Left renal cortex interstitium (tissue), 4 donors: ENCODE results near the gene ZNF423. TPM values are rescaled to one million over a fixed set of nuclear protein-coding genes. Genes with fewer than 3 reads are reported as not detected.

Source experiments
- DNase-seq, 4 donors: peaks; one replicate each; pipeline ENCODE4 v3.0.0-alpha.2; 2013; ENCODE audit warnings: low read depth in 4 of 4, low spot score in 2 of 4, missing footprints in 1 of 4
- polyA plus RNA-seq, 4 donors: library from polyadenylated mRNA; unstranded; fragments of 120-200 nt; gene quantifications; one replicate each; pipeline ENCODE4 v1.2.1, GENCODE V29; 2013; ENCODE audit not compliant: insufficient read length in 4 of 4

ZNF423 gene
- polyA plus RNA-seq, 4 donors, result 24.0 to 32.5 (median 28.8) TPM

GRCh38 chr16:49737541-49737940 is 118.4 kb downstream of the ZNF423 start:
- no peak for DNase-seq

GRCh38 chr16:49734331-49734730 is 121.6 kb downstream of the ZNF423 start:
- DNase-seq, result no peak

GRCh38 chr16:49733313-49734009 is 122.5 kb downstream of the ZNF423 start:
- DNase-seq, result peak in 2 of 4 donors; percentile 65 to 79

GRCh38 chr16:49731911-49732310 is 124.0 kb downstream of the ZNF423 start:
- DNase-seq, result no peak

- no peak for DNase-seq
Observed at GRCh38 chr16:49730772-49731171, 125.1 kb downstream of the ZNF423 start.

GRCh38 chr16:49727611-49728010 is 128.3 kb downstream of the ZNF423 start:
- no peak for DNase-seq

- DNase-seq, result no peak
Observed at GRCh38 chr16:49726155-49726554, 129.8 kb downstream of the ZNF423 start.

- DNase-seq, result no peak
Observed at GRCh38 chr16:49725651-49726050, 130.3 kb downstream of the ZNF423 start.

GRCh38 chr16:49724774-49725173 is 131.1 kb downstream of the ZNF423 start:
- no peak for DNase-seq

GRCh38 chr16:49723310-49723709 is 132.6 kb downstream of the ZNF423 start:
- DNase-seq, result no peak

- no peak for DNase-seq
Observed at GRCh38 chr16:49720225-49720624, 135.7 kb downstream of the ZNF423 start.

GRCh38 chr16:49717689-49718088 is 138.2 kb downstream of the ZNF423 start:
- no peak for DNase-seq

GRCh38 chr16:49716339-49716934 is 139.5 kb downstream of the ZNF423 start:
- no peak for DNase-seq

- DNase-seq, result no peak
Observed at GRCh38 chr16:49713770-49714169, 142.1 kb downstream of the ZNF423 start.

GRCh38 chr16:49712542-49712941 is 143.4 kb downstream of the ZNF423 start:
- DNase-seq, result no peak

- DNase-seq, result no peak
Observed at GRCh38 chr16:49712106-49712505, 143.8 kb downstream of the ZNF423 start.

- no peak for DNase-seq
Observed at GRCh38 chr16:49709057-49709456, 146.9 kb downstream of the ZNF423 start.

- DNase-seq, result no peak
Observed at GRCh38 chr16:49708491-49708890, 147.4 kb downstream of the ZNF423 start.

GRCh38 chr16:49706620-49707355 is 149.1 kb downstream of the ZNF423 start:
- DNase-seq, result no peak

GRCh38 chr16:49704586-49705155 is 151.2 kb downstream of the ZNF423 start:
- no peak for DNase-seq

GRCh38 chr16:49703483-49703882 is 152.4 kb downstream of the ZNF423 start:
- no peak for DNase-seq
